Coronary artery (tissue), 2 donors: ENCODE measurements around the gene EMX2.
"Not testable (repeated sequence)": the region's sequence is repeated elsewhere in the genome, so short reads cannot be mapped to it uniquely, and the experiment has no call there.

Source experiments
- DNase-seq: peaks from one replicate; pipeline ENCODE4 v3.0.0-alpha.2; 2017; ENCODE audit warnings: low spot score
- H3K27ac ChIP-seq, 2 donors: fragments of 200-600 bp; sonication (generic); one replicate each; pipeline ENCODE4 v1.5.1; 2016 to 2019
- H3K4me3 ChIP-seq: fragments of 200-600 bp; sonication (generic); 2 replicates; pipeline ENCODE4 v1.5.1; 2016; ENCODE audit warnings: mild to moderate bottlenecking, moderate library complexity
- TF ChIP-seq, protein P1 (sequence below): fragments of 200-600 bp; sonication (generic); IDR thresholded peaks from one replicate; pipeline ENCODE4 v1.5.1; 2019; ENCODE audit warnings: antibody characterized with exemption

EMX2 gene

DNA sequence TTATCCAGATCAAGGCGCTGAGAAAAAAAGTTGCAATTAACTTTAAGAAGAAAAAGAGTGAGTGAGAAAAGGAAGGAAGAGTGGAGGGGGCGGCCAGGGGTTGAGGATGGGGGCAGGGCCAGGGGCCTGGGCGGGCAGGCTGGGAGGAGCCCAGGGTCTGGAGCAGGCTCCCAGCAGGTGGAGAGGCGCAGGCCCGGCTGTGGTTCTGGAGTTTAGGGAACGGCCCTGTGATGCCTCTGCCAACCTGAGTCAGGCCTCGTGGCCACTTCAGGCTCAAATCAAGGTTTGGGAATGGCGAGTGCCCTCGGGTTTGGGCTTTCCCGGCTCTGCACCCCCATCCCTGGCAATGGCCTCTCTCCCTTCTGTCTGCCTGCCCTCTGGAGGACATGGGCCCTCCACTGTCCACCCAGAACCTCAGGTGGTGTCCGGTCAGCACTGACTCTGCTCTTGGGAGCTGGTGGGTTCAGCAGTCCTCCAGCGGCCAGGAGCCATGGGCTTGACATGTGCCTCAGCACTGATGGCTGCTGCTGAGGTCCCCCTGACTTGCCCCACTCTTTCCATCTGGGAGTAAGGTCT is 41.0 kb upstream of the EMX2 start:
- TF ChIP-seq, protein P1, sequence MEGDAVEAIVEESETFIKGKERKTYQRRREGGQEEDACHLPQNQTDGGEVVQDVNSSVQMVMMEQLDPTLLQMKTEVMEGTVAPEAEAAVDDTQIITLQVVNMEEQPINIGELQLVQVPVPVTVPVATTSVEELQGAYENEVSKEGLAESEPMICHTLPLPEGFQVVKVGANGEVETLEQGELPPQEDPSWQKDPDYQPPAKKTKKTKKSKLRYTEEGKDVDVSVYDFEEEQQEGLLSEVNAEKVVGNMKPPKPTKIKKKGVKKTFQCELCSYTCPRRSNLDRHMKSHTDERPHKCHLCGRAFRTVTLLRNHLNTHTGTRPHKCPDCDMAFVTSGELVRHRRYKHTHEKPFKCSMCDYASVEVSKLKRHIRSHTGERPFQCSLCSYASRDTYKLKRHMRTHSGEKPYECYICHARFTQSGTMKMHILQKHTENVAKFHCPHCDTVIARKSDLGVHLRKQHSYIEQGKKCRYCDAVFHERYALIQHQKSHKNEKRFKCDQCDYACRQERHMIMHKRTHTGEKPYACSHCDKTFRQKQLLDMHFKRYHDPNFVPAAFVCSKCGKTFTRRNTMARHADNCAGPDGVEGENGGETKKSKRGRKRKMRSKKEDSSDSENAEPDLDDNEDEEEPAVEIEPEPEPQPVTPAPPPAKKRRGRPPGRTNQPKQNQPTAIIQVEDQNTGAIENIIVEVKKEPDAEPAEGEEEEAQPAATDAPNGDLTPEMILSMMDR, result no peak
- Histone ChIP-seq H3K27ac (no peak overlapping the region), H3K4me3 (no peak overlapping the region)
- DNase-seq, result no peak

DNA sequence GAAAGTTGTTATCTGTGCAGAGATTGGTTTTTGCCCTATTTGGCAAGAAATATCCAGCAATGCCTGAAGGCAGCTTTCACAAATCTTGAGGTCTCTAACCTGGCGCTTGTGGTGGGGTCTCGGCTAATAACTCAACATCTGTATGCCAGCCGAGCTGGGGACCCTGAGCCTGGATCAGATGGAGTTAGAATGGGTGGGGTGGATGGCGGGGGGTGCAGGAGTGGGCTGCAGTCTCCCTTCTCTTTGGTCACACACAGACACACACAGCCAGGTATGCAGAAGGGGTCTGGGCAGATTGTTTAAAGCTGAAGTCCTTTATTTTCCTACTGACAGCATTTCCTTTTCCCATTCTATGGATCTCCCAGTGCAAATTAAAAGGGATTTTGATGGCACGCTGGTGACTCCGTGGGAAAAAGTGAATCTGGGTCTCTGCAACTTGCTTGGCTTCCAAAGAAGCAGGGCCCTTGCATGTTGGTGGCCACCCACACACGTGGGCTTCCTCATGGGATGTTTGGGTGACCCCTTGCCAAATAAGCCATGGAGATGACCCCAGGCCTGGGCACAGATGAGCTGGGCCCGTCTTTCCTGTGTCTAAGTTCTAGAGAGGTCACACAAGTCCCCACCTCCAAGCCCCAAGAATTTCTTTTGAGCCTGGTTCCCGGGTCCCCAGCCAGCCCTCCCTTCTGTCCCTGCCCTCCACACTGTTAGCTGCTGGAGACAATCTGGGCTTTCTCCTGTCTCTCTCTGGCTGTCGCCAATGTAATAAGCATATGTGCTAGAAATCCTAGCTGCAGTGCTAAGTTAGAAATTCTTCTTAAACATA is 39.9 kb upstream of the EMX2 start:
- TF ChIP-seq, protein P1, result no peak
- H3K4me3 ChIP-seq, result no peak overlapping the region
- H3K27ac ChIP-seq, result no peak overlapping the region
- DNase-seq, result no peak

DNA sequence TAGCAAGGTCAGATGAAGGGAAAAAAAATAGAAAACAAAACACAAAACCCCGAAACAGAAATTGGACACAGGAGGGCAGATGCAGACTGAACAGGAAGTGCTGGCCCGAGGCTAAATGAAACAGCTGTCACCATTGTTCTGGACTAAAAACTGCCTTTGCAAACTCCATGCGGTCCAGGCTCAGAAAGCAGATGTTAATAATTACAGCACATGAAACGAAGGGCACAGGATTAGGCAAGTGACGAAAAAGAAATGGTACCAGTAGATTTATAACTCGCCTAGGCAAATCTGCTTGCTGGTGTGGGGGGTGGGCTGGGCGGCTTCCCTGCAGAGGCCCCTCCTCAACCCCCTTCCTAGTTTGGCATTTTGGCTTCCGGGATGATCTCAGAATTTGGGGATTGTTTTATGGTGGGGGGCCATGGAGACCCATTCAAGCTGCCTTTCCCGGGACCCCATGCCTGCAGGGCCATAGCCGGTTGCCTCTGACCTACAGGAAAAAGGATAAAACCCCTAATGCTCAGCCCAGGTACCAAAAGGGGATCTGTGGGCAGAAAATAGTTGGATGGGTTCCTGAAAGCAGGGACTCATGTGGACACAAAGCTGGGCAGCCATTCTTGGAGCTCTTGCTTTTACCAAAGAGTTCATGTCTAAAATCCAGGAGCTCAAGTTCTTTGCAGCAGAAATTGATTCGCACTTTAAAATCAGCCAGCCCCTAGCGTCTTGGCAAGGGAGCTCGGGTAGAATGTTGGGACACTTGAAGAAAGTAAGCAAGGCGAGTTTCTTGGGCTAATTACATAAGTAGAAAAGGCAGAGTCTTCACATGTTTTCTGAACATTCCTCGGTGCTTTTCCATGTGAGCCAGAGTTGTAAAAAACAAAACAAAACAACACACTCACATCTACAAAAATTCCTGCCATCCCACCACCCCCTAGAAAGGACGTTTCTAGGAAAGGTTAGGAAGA is 39.0 kb upstream of the EMX2 start:
- no peak overlapping the region for H3K27ac ChIP-seq
- TF ChIP-seq, protein P1, result no peak
- no peak overlapping the region for H3K4me3 ChIP-seq
- DNase-seq, result no peak

DNA sequence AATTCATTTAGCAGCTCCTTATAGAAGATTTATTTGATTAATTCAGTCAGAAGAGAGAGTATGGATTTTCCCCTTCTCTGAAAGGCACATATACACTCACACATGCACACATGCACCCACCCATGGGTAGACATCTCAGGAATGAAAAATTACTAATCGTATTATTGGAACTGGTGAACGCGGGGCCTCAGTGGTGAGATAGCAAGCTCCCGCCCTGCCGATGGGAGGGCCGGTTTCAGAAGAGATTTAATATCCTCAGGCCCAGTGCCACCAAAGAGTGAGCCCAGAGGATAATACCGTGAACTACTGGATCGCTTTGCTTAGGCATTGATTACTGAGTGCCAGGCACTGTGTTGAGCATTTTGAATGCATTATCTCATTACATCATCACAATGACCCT is 38.0 kb upstream of the EMX2 start:
- no peak for DNase-seq
- Histone ChIP-seq H3K4me3 (no peak overlapping the region), H3K27ac (no peak overlapping the region)
- TF ChIP-seq, protein P1, result no peak

DNA sequence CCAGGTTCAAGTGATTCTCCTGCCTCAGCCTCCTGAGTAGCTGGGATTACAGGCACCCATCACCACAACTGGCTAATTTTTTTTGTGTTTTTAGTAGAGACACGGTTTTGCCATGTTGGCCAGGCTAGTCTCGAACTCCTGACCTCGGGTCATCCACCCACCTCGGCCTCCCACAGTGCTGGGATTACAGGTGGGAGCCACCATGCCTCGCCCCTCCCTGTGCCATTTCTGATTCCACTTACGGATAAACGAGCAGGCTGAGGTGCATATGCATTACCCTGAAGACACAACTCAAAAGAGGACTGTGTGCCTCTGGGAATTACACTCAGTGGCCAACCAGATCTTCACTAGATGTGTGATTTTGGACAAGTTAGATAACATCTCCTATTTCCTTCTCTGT is 35.5 kb upstream of the EMX2 start:
- not testable (repeated sequence) for H3K27ac ChIP-seq, H3K4me3 ChIP-seq, DNase-seq

DNA sequence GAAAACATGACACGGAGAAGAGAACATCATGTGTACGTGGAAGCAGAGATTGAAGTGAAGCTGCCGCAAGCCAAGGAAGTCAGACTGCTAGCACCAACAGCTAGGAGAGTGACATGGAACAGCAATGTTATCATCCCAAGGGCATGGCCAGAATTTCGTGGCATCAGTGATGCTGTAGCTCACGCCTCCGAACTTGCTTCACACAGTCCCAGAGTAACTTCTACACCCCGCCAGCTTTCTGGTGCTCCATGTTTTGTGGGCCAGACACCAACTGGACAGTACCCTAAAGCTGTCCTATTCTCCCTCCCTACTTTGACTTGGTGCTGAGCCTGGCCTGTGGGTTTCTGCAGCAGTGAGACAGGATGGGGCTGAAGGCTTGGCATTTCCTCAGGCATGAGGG is 33.0 kb upstream of the EMX2 start:
- TF ChIP-seq, protein P1, result no peak
- Histone ChIP-seq H3K27ac (no peak overlapping the region), H3K4me3 (no peak overlapping the region)
- DNase-seq, result peak; percentile 50
